ENCODE measurements around the gene DCLK1.

GRCh38 chr13:36076211-36076610, 55.0 kb downstream of the DCLK1 start:
- TF ChIP-seq CTCF (IDR thresholded peaks at IDR 0.05), result no peak
- TF ChIP-seq POLR2A (IDR thresholded peaks at IDR 0.05), result no peak

Data from uterus (tissue), 2 donors.